Activated CD4-positive, alpha-beta T cell treated with anti-CD3 and anti-CD28 coated beads, Interleukin-2, amount 50 U/mL, for 48 hours (primary cell): Measurements from ENCODE around the gene NDST3.
A peak's percentile ranks its signal among the peaks of the same experiment; 100 is the strongest.
"Not testable (repeated sequence)": the region's sequence is repeated elsewhere in the genome, so short reads cannot be mapped to it uniquely, and the experiment has no call there.

Experiments
- DNase-seq, 2 experiments: peaks; one replicate each; pipeline ENCODE4 v3.0.0-alpha.2; 2020

NDST3 gene

GRCh38 chr4:118190903-118191302, 156.6 kb downstream of the NDST3 start:
- DNase-seq: no peak

GRCh38 chr4:118193421-118193820, 159.1 kb downstream of the NDST3 start:
- DNase-seq: no peak

DNA sequence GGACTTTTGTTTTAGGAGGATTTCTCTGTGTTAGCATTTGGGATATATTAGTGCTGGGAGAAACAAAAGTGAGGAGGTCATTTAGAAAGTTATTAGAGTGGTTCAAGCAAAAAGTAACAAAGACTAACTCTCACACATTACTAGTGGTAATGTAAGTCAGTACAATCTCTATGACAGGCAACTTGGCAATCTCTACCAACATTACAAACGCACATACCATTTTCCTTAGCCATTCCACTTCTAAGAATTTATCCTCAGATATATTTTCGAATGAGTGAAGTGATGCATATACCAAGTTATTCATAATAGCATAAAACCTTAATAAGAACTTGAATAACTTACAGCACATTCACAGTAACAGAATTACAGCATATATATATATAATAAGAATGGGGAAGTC, 172.3 kb downstream of the NDST3 start:
- DNase-seq: no peak

DNA sequence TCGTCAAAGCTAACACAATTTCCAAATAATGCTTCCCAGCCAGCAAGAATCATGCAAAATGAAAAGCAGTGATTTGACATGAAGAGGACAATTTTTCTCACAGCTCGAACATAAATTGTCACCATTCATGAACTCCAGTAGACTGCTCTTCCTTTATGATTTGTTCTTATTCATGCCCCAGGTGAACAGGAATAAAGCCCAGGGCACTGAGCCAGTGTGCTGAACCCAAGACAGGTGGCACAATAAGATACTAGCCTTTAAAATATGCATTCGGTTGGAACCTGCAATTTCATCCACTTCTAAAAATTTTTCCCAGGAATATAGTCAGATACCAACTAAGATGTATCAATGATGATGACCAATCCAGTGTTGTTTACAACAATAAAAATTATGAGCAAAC, 178.8 kb downstream of the NDST3 start:
- DNase-seq: no peak

GRCh38 chr4:118215826-118216225, 181.5 kb downstream of the NDST3 start:
- DNase-seq: no peak

DNA sequence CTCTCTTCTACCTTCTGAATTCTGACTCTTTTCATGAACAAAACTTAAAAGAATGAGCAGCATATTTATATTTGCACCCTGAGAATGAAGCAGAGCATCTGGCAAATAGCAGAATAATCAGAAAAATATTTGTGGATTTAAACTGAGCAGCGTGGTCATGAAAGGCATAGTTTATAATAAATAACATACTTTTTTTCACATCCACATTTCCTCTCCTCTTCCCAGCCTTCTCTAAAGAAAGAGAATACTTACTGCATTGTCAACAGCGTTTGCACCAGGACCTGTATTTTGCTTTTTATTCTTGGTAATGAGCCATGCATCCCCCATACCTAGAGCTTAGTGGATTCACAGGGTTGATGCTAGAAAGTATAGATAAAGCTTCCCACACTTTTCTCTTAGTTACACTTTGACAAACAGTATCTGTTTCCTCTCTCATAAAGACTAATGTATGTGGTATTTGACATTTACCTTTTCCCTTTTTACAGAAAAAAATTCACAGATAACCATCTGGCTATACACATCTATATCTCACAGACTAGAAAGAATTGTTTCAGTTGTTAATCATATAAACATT, 187.0 kb downstream of the NDST3 start:
- no peak for DNase-seq

- DNase-seq: no peak
Measured at GRCh38 chr4:118224243-118224829, 190.1 kb downstream of the NDST3 start.

GRCh38 chr4:118225511-118225910, 191.2 kb downstream of the NDST3 start:
- DNase-seq: no peak

DNA sequence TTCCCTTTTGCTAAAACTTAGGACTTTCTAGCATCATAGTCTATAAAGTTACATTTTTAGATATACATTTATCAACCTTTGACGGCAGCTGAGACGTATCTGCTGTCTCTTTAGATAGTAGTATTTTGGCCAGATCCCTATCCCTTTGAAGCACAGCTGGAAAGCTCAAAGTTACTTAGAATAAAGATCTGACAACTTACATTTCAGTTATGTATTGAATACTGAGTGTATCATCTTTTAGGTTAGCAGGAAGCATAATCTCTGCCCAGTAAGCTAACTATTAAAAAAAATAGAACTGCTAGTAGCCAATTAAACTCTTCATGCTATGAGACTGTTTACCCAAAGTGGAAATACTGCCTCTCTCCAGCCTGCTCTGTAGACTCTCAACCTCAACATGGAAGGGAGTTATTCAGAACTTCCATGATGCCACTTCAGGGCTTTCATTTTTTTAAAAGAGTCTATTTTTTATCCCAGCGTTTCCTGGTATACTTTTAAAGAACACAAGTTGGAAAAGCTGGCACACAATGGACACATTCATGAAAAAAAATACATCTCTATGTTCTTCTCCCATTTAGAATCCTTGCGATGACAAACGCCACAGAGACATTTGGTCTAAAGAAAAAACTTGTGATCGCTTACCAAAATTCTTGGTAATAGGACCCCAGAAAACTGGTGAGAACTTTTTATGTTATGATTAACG, 192.2 kb downstream of the NDST3 start:
- DNase-seq: no peak

GRCh38 chr4:118235566-118236120, 201.4 kb downstream of the NDST3 start:
- DNase-seq: no peak

- DNase-seq: no peak
Measured at GRCh38 chr4:118237531-118237930, 203.2 kb downstream of the NDST3 start.

DNA sequence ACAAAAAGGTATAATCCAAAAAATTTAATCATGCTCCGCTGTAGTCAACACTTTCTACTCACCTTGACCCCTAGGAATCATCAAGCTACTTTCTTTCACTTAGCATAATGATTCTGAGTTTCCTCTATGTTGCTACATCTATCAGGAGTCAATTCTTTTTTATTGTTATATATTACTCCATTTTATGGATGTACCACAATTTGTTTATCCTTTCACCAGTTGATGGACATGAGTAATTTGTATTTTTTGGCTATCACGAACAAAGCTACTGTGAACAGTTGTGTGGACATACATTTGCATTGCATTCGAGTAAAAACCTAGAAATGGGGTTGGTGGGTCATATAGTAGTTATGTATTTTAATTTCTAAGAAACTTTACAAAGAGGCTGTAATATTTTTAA, 215.6 kb downstream of the NDST3 start:
- no peak for DNase-seq

DNA sequence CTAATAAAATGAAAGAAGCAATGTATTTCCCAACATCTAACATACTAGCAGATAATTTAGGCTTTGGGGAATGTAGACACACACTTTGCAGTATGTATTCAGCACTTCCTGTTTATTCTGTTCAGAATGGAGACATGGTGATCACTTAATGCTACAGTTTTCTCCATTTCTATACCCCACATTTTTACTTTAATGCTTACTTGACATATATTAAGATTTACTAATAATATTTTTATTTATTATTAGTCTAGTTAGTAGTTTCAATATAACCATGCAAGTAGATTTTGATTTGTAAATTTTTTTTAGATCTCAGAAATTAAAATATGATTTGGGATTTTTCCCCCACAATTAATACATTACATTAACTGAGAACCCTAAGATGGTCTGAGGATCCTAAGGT, 220.1 kb downstream of the NDST3 start:
- DNase-seq: no peak

- DNase-seq: no peak
Measured at GRCh38 chr4:118259111-118259510, 224.8 kb downstream of the NDST3 start.

DNA sequence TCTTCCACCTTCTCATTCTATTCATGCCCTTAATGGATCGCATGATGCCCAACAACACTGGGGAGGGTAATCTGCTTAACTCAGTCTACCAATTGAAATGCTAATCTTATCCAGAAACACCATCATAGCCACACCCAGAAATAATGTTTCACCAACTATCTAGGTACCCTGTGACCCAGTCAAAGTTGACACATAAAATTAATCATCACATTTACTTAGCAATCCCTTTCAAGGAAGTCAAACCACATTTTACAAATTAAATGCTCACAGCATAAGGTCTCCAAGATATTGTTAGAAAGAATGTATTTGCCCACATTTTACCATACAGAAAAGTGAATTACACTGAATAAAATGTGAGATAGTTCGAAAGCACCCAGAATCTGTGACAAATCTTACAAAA, 226.0 kb downstream of the NDST3 start:
- no peak for DNase-seq

DNA sequence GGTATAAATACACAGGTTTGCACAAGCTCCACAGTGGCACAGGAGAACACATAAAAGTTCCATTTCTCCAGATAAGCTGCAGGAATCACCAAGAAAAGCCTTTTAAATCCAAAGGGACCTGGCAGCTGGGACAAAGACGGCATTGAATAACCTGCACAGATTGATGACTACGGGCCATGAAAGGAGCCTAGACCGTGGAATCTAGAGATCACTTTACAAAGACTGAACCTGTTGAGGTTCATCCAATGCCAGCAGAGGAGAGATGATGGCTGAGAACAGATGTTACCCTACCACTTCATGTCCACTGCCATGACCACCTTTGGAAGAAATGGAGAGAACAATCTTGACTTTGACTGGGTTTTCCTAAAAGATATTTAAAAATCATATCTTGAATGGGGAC, 229.8 kb downstream of the NDST3 start:
- no peak for DNase-seq

DNA sequence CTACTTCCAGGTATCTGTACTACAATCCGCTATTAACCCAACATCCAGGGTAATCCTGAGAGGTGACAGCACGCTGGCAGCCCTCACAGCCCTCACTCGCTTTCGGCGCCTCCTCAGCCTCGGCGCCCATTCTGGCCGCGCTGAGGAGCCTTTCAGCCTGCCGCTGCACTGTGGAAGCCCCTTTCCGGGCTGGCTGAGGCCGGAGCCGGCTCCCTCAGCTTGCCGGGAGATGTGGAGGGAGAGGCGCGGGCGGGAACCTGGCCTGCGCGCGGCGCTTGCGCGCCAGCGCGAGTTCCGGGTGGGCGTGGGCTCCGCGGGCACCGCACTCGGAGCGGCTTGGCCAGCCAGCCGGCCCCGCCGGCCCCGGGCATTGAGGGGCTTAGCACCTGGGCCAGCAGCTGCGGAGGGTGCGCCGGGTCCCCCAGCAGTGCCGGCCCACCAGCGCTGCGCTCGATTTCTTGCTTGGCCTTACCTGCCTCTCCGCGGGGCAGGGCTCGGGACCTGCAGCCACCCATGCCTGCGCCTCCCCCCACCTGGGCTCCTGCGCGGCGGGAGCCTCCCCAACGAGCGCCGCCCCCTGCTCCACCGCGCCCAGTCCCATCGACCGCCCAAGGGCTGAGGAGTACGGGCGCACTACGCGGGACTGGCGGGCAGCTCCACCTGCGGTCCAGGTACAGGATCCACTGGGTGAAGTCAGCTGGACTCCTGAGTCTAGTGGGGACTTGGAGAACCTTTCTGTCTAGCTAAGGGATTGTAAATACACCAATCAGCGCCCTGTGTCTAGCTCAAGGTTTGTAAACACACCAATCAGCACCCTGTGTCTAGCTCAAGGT, 231.2 kb downstream of the NDST3 start:
- DNase-seq: peak; percentile 37 to 42

- not testable (repeated sequence) for DNase-seq
Measured at GRCh38 chr4:118266145-118266496, 231.8 kb downstream of the NDST3 start.

DNA sequence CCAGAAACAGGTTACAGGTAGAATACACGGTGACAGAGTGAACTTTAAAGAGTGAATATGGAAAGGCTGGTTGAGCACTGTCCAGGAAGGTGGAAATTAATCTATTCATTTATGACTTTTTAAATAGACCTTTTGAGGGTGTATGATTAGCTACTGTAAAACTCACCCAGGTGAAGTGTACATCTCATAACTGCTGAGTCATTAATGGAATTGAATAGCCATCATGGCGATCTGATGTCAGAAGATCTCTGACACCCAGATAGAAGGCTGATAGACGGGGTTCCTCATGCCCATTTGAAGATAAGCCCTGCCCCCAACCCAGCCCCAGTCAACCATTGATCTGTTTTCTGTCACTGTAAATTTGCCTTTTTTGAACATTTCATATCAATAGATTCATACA, 234.5 kb downstream of the NDST3 start:
- no peak for DNase-seq

DNA sequence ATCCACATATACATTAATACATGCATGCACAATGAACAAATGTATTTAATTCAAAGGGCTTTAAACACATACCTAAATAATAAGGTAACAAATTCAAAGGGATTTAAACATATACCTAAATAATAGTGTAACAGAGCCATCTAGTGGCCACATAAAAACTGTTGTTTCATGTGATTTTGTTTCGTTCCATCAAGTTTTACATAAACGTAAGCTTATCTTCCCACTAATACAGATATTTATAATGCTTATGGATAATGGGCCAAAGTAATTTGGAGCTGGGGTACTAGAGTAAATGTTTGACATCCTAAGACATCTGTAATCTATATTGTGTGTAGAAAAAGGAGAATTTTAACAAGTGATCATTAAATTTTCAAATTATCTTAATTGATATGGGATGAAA, 236.2 kb downstream of the NDST3 start:
- DNase-seq: no peak

GRCh38 chr4:118271788-118272187, 237.5 kb downstream of the NDST3 start:
- no peak for DNase-seq

DNA sequence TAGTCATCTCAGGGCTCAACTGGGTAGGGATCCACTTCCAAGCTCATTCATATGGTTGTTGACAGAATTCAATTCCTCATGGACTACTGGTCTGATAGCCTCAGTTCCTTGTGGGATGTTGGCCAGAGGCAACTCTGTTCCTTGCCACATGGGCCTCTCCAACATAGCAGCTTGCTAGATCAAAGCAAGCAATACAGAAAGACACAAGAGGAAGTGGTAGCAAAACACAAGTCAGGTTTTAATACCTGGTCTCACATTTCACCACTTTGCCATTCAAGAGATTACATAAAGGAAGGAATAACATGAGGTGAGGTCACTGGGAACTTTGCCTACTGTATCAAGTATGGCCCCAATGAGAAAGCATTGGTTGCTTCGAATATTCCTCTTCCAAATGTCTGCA, 239.4 kb downstream of the NDST3 start:
- no peak for DNase-seq

DNA sequence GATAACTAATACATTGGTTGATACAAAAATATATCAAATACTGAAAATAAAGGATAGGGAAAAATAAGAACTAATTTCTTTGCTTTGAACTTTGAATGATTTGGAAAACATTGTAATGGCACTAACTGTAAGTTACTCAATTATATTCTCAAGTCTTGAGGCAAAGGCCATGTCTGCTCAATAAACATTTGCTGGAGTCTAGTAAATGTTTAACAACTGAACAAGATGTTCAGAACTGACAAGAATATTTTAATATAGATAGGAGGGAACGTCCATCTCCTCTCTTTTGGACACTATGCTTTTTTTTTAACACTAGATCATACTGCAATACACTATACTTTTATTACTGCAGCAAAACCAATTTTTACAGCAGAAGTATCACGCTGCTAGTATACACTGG, 242.3 kb downstream of the NDST3 start:
- no peak for DNase-seq

- no peak for DNase-seq
Measured at GRCh38 chr4:118277243-118277642, 243.0 kb downstream of the NDST3 start.
